IMR-90 (cell line): Measurements from ENCODE around the gene ZNF213. TPM values are rescaled to one million over a fixed set of nuclear protein-coding genes. Genes with fewer than 3 reads are reported as not detected.

Experiments
- ATAC-seq: fragments of 200-7000 bp; cut with Tn5 transposase; 2 replicates; pipeline ENCODE4 v1.9.1; 2020; ENCODE audit warnings: low read depth, mild to moderate bottlenecking, moderate library complexity
- BruUV-seq: library from RNA; stranded (reverse); fragments of 400-500 nt; replicated peaks from 2 replicates; lab custom pipeline; 2021; lab: Mats Ljungman, UMichigan
- CTCF ChIA-PET: fragments of 300-600 bp; formaldehyde crosslinking; extraction: SDS; loops from one replicate; lab custom pipeline; 2021; ENCODE audit warnings: antibody characterized with exemption; lab: Yijun Ruan, JAX
- POLR2A ChIA-PET: fragments of 300-600 bp; sonication (Branson Sonifier 250); formaldehyde crosslinking; loops from one replicate; lab custom pipeline; 2022; ENCODE audit warnings: antibody characterized with exemption; ENCODE audit not compliant: unreplicated experiment; lab: Charles Lee
- DNase-seq: peaks from one replicate; pipeline ENCODE4 v3.0.0; 2013
- H2AFZ ChIP-seq: replicated peaks from 2 replicates; pipeline ENCODE3; 2013; ENCODE audit warnings: low read length, mild to moderate bottlenecking; ENCODE audit not compliant: poor library complexity
- H2AK5ac ChIP-seq: 2 replicates; pipeline ENCODE4 v1.6.1; 2013; ENCODE audit warnings: low read depth, low read length, inconsistent platforms
- H2AK9ac ChIP-seq: replicated peaks from 2 replicates; pipeline ENCODE3; 2013; ENCODE audit warnings: mild to moderate bottlenecking, low read depth, low read length, moderate library complexity; ENCODE audit not compliant: poor library complexity
- H2BK120ac ChIP-seq: 2 replicates; pipeline ENCODE4 v1.6.1; 2013; ENCODE audit warnings: low read depth, low read length, inconsistent platforms
- H2BK15ac ChIP-seq: 3 replicates; pipeline ENCODE4 v1.6.1; 2013; ENCODE audit warnings: low read depth, low read length, inconsistent platforms
- H2BK20ac ChIP-seq: 2 replicates; pipeline ENCODE4 v1.6.1; 2013; ENCODE audit warnings: low read depth, mild to moderate bottlenecking, inconsistent platforms, low read length, moderate library complexity
- H2BK5ac ChIP-seq: 2 replicates; pipeline ENCODE4 v1.6.1; 2013; ENCODE audit warnings: mild to moderate bottlenecking, low read depth, low read length, inconsistent platforms; ENCODE audit not compliant: poor library complexity, severe bottlenecking
- H3K14ac ChIP-seq: replicated peaks from 2 replicates; pipeline ENCODE4 v1.6.1; 2013; ENCODE audit warnings: low read depth, low read length, inconsistent platforms
- H3K18ac ChIP-seq: 2 replicates; pipeline ENCODE4 v1.6.1; 2013; ENCODE audit warnings: low read depth, low read length, control low read depth
- H3K23ac ChIP-seq: 2 replicates; pipeline ENCODE4 v1.6.1; 2013; ENCODE audit warnings: low read depth, low read length, inconsistent platforms
- H3K27ac ChIP-seq: 2 replicates; pipeline ENCODE4 v1.5.1; 2013; ENCODE audit warnings: mild to moderate bottlenecking, control low read depth, low read length; ENCODE audit not compliant: insufficient read depth
- H3K27me3 ChIP-seq: 2 replicates; pipeline ENCODE4 v1.6.1; 2013; ENCODE audit warnings: low read length; ENCODE audit not compliant: control insufficient read depth, insufficient read depth
- H3K36me3 ChIP-seq: 2 replicates; pipeline ENCODE4 v1.6.1; 2013; ENCODE audit warnings: low read length, mixed read lengths; ENCODE audit not compliant: control insufficient read depth, insufficient read depth
- H3K4ac ChIP-seq: 2 replicates; pipeline ENCODE4 v1.6.1; 2013; ENCODE audit warnings: low read depth, low read length, inconsistent platforms
- H3K4me1 ChIP-seq: 2 replicates; pipeline ENCODE4 v1.6.1; 2013; ENCODE audit warnings: low read length, mixed read lengths; ENCODE audit not compliant: control insufficient read depth, insufficient read depth
- H3K4me2 ChIP-seq: 2 replicates; pipeline ENCODE4 v1.6.1; 2013; ENCODE audit warnings: low read depth, mild to moderate bottlenecking, control low read depth, low read length, moderate library complexity
- H3K4me3 ChIP-seq: 2 replicates; pipeline ENCODE4 v1.5.1; 2013; ENCODE audit warnings: low read depth, mild to moderate bottlenecking, control low read depth, low read length, moderate library complexity; ENCODE audit not compliant: insufficient read depth
- H3K56ac ChIP-seq: 2 replicates; pipeline ENCODE4 v1.6.1; 2013; ENCODE audit warnings: low read length, inconsistent platforms; ENCODE audit not compliant: insufficient read depth; ENCODE audit errors: extremely low read depth
- H3K79me1 ChIP-seq, 2 experiments: 2 replicates each; pipeline ENCODE4 v1.6.1; 2013; ENCODE audit warnings: low read length in 2 of 2, inconsistent platforms in 1 of 2, low read depth in 1 of 2
- H3K9ac ChIP-seq: 2 replicates; pipeline ENCODE4 v1.6.1; 2013; ENCODE audit warnings: low read depth, low read length, control low read depth
- H3K9me1 ChIP-seq: 2 replicates; pipeline ENCODE4 v1.6.1; 2013; ENCODE audit warnings: low read length, inconsistent platforms; ENCODE audit not compliant: insufficient read depth
- H3K9me3 ChIP-seq: 2 replicates; pipeline ENCODE4 v1.6.1; 2013; ENCODE audit warnings: low read length; ENCODE audit not compliant: control insufficient read depth, insufficient read depth
- H4K20me1 ChIP-seq: 2 replicates; pipeline ENCODE4 v1.6.1; 2013; ENCODE audit warnings: low read length, inconsistent platforms; ENCODE audit not compliant: insufficient read depth
- H4K5ac ChIP-seq: 2 replicates; pipeline ENCODE4 v1.6.1; 2013; ENCODE audit warnings: mild to moderate bottlenecking, low read depth, low read length, control low read depth
- H4K8ac ChIP-seq, 2 experiments: 2 replicates each; pipeline ENCODE4 v1.6.1; 2013; ENCODE audit warnings: low read depth in 2 of 2, low read length in 2 of 2, control low read depth in 1 of 2, inconsistent platforms in 1 of 2
- H4K91ac ChIP-seq: 2 replicates; pipeline ENCODE4 v1.6.1; 2013; ENCODE audit warnings: low read depth, low read length, inconsistent platforms; ENCODE audit not compliant: insufficient read depth
- BHLHE40 ChIP-seq: fragments of 150-350 bp; IDR thresholded peaks from 2 replicates; pipeline ENCODE4 v1.6.1; 2016; ENCODE audit warnings: mild to moderate bottlenecking, low read depth, low read length
- CHD1 ChIP-seq: IDR thresholded peaks from 2 replicates; pipeline ENCODE4 v1.6.1; 2012; ENCODE audit warnings: low read depth, low read length, improper control_type of control experiment
- FOS ChIP-seq: fragments of 150-350 bp; IDR thresholded peaks from 2 replicates; pipeline ENCODE4 v1.6.1; 2016; ENCODE audit warnings: low read depth, low read length
- MAFK ChIP-seq: IDR thresholded peaks from 2 replicates; pipeline ENCODE4 v1.6.1; 2012; ENCODE audit warnings: low read depth, low read length, improper control_type of control experiment
- MAZ ChIP-seq: IDR thresholded peaks from 2 replicates; pipeline ENCODE4 v1.6.1; 2012; ENCODE audit warnings: low read depth, mild to moderate bottlenecking, low read length, improper control_type of control experiment, moderate library complexity, borderline replicate concordance
- MXI1 ChIP-seq: IDR thresholded peaks from 2 replicates; pipeline ENCODE4 v1.6.1; 2012; ENCODE audit warnings: low read depth, mild to moderate bottlenecking, low read length, moderate library complexity, borderline replicate concordance
- RCOR1 ChIP-seq: IDR thresholded peaks from 2 replicates; pipeline ENCODE4 v1.6.1; 2012; ENCODE audit warnings: mild to moderate bottlenecking, low read length, improper control_type of control experiment; ENCODE audit not compliant: insufficient replicate concordance
- WGBS, 2 experiments: methylation state at CpG; one replicate each; pipeline versions ENCODE4 v1.1.5 to v1.1.7; 2013; ENCODE audit warnings: missing lambda C conversion rate in 2 of 2; ENCODE audit not compliant: insufficient read length in 1 of 2; ENCODE audit errors: extremely low coverage in 2 of 2; 5-methylcytosine and 5-hydroxymethylcytosine counted together
- dilution Hi-C: fragments of 300-500 bp; cut with HindIII; formaldehyde crosslinking; loops from one replicate; pipeline ENCODE4 v1.14.3; 2018; ENCODE audit warnings: low sequenced_read_pairs; ENCODE audit not compliant: unreplicated experiment
- in situ Hi-C: fragments of 300-500 bp; cut with MboI; formaldehyde crosslinking; loops from 3 replicates; pipeline ENCODE4 v1.14.3; 2019; ENCODE audit warnings: low sequenced_read_pairs, inconsistent platforms, mixed read lengths
- intact Hi-C: fragments of 100-400 bp; cut with micrococcal nuclease; formaldehyde crosslinking; loops from 2 replicates; pipeline ENCODE4 v1.10.0; 2022
- polyA plus RNA-seq, 3 experiments: library from polyadenylated mRNA; depleted of rRNA; stranded (reverse); fragments of >200 nt; gene quantifications; 2 replicates each; pipeline ENCODE4 v1.2.3, GENCODE V29; 2012; ENCODE audit warnings: low replicate concordance in 1 of 3
- total RNA-seq: library from RNA; depleted of rRNA; stranded (reverse); fragments of >200 nt; gene quantifications from 2 replicates; pipeline ENCODE4 v1.2.3, GENCODE V29; 2012

ZNF213 gene
- total and polyA plus RNA-seq, 2 of the 4 experiments (the other 2 are of a cell fraction) = 0.72 to 4.0 TPM

DNA sequence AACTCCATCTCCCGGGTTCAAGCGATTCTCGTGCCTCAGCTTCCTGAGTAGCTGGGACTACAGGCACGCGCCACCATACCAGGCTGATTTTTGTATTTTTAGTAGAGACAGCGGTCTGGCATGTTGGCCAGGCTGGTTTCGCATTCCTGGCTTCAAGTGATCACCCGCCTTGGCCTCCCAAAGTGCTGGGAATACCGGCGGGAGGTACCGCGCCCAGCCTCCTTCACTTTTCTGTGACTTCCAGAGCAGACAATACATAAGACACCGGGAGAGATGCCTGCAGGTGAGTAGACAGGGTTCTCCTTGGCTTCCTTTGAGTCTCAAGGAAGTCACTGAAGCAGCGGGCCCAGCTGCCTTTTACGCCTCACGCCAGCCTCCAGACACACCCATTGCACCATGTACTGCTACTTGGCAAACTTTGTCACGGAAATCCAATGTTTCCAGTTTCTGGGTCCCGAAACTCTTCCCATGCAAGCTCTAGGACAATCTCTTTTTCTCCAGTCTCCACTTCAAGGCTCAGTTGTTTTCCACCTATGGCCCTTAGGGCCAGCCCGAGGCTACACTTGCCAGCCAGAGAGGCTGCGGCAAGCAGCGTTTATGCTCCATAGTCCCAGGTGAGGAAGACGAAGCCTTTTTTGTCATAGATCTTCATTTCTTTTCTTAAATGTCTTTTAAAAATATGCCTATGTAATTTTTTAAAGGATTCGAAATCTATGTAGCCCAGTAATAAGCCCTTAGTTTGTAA lies 52.3 kb downstream of the ZNF213 start:
- WGBS, 2 experiments = 83% methylated on average over 9 of the region's 23 CpGs; no CpG with 5 or more reads in 1 of the 2 experiments
- no peak overlapping the region for H2BK15ac ChIP-seq
- no peak overlapping the region for H3K14ac ChIP-seq
- H3K9me3 ChIP-seq = no peaks in the 10 kb centered on the region
- no peak for ATAC-seq
- TF ChIP-seq BHLHE40 = no peak
- no peak for TF ChIP-seq CHD1
- no peak for TF ChIP-seq MAFK
- TF ChIP-seq RCOR1 = no peak
- TF ChIP-seq MXI1 = no peak
- TF ChIP-seq MAZ = no peak
- no peak for TF ChIP-seq FOS
- peaks cover 2% of the 10 kb centered on the region for H4K20me1 ChIP-seq
- no peak overlapping the region for H2BK5ac ChIP-seq
- H3K9ac ChIP-seq = no peak overlapping the region
- no peak overlapping the region for H4K8ac ChIP-seq
- no peak overlapping the region for H3K4me2 ChIP-seq
- H3K4me1 ChIP-seq = peaks cover 2% of the 10 kb centered on the region; the same call in 1 of the 2 replicates
- dilution Hi-C loops = no loop called here
- no peaks in the 10 kb centered on the region for H3K79me1 ChIP-seq
- no peaks in the 10 kb centered on the region for H3K36me3 ChIP-seq
- POLR2A ChIA-PET = interaction anchor here (0.6 kb wide), 1 partner anchor 1140 kb away, joined by 25 read pairs; no protein-coding TSS in a partner anchor
- intact Hi-C loops = loop anchor here (5.0 kb wide), 1 partner anchor 75 kb away; no protein-coding TSS in a partner anchor
- no peak for DNase-seq
- H3K27ac ChIP-seq = no peak overlapping the region
- no peak overlapping the region for H4K91ac ChIP-seq
- no peak overlapping the region for H4K5ac ChIP-seq
- H3K56ac ChIP-seq = no peak overlapping the region
- H3K18ac ChIP-seq = no peak overlapping the region
- H2BK120ac ChIP-seq = no peak overlapping the region
- no peak overlapping the region for H3K4ac ChIP-seq
- BruUV-seq = no TSS peak
- peaks cover 3% of the 10 kb centered on the region; the same call in 1 of the 2 replicates for H3K27me3 ChIP-seq
- no peak overlapping the region for H2AK9ac ChIP-seq
- H3K4me3 ChIP-seq = no peak overlapping the region
- in situ Hi-C loops = no loop called here
- no peak overlapping the region for H2AK5ac ChIP-seq
- H3K9me1 ChIP-seq = no peaks in the 10 kb centered on the region
- H2AFZ ChIP-seq = no peak overlapping the region
- H2BK20ac ChIP-seq = no peak overlapping the region
- CTCF ChIA-PET = no interaction called here
- H3K23ac ChIP-seq = no peak overlapping the region
